Measurements from ENCODE around the gene CLEC1B. TPM values are rescaled to one million over a fixed set of nuclear protein-coding genes. Genes with fewer than 3 reads are reported as not detected.
"Not testable (repeated sequence)": the region's sequence is repeated elsewhere in the genome, so short reads cannot be mapped to it uniquely, and the experiment has no call there.

CLEC1B gene
- total RNA-seq, 1 donor from 2014 or later, result not detected

DNA sequence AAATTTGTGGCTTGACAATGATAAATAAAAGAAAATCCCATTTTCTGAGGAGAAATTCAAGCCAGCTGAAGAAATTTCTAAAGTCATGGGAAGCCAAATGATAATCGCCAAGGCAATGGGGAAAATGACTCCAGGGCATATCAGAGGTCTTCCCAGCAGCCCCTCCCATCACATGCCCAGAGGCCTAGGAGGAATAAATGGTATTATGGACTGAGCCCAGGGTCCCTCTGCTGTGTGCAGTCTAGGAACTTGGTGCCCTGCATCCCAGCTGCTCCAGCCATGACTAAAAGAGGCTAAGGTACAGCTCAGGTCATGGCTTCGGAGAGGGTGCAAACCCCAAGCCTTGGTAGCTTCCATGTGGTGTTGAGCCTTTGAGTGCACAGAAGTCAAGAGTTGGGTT, 23.3 kb downstream of the CLEC1B start:
- peaks cover 12% of the 10 kb centered on the region for H3K9me3 Mint-ChIP-seq
- no peak for DNase-seq (ENCODE audit: low read depth, low spot score)
- no peak overlapping the region for H3K4me3 Mint-ChIP-seq
- H3K27ac Mint-ChIP-seq (ENCODE audit: unreplicated experiment), result no peak overlapping the region
- H3K4me1 Mint-ChIP-seq, result no peaks in the 10 kb centered on the region
- TF ChIP-seq, protein P1, sequence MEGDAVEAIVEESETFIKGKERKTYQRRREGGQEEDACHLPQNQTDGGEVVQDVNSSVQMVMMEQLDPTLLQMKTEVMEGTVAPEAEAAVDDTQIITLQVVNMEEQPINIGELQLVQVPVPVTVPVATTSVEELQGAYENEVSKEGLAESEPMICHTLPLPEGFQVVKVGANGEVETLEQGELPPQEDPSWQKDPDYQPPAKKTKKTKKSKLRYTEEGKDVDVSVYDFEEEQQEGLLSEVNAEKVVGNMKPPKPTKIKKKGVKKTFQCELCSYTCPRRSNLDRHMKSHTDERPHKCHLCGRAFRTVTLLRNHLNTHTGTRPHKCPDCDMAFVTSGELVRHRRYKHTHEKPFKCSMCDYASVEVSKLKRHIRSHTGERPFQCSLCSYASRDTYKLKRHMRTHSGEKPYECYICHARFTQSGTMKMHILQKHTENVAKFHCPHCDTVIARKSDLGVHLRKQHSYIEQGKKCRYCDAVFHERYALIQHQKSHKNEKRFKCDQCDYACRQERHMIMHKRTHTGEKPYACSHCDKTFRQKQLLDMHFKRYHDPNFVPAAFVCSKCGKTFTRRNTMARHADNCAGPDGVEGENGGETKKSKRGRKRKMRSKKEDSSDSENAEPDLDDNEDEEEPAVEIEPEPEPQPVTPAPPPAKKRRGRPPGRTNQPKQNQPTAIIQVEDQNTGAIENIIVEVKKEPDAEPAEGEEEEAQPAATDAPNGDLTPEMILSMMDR (conservative IDR thresholded peaks at IDR 0.05), result no peak
- peaks cover 3% of the 10 kb centered on the region for H3K36me3 Mint-ChIP-seq (ENCODE audit: low read depth)
- no peaks in the 10 kb centered on the region for H3K27me3 Mint-ChIP-seq (ENCODE audit: low read depth)

DNA sequence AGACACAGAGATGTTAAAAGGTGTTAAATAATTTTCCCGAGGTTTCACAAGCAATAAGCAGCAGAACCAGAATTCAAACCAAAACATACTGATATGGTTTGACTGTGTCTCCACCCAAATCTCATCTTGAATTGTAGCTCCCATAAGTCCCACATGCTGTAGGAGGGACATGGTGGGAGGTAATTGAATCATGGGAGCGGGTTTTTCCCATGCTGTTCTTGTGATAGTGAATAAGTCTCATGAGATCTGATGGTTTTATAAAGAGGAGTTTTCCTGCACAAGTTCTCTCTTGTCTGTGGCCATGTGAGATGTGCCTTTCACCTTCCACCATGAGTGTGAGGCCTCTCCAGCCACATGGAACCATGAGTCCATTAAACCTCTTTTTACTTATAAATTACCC, 24.2 kb downstream of the CLEC1B start:
- not testable (repeated sequence) for H3K27ac Mint-ChIP-seq (ENCODE audit: unreplicated experiment); DNase-seq (ENCODE audit: low read depth, low spot score); H3K36me3 Mint-ChIP-seq (ENCODE audit: low read depth); H3K4me1 Mint-ChIP-seq; H3K4me3 Mint-ChIP-seq; H3K27me3 Mint-ChIP-seq (ENCODE audit: low read depth)
- peaks cover 12% of the 10 kb centered on the region for H3K9me3 Mint-ChIP-seq

DNA sequence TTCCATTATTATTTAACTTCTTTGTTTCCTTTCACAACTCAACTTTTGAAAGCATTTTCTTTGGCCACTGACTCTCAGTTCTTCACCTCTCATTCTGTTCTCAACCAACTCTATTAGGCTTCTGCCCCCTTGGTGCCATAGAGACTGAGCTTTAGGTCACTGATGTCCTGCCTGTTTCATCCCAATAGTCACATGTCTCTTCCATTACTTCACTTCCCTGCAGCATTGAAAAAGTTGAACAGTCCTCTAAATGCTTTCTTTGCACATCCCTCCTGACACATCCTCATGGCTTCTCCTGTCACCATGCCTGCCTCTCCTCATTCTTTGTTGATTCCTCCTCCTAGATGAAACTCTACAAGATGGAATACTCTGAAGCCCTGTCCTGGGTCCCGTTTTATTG, 25.0 kb downstream of the CLEC1B start:
- H3K27ac Mint-ChIP-seq (ENCODE audit: unreplicated experiment), result no peak overlapping the region
- no peak overlapping the region for H3K4me3 Mint-ChIP-seq
- TF ChIP-seq, protein P1 (conservative IDR thresholded peaks at IDR 0.05), result no peak
- H3K9me3 Mint-ChIP-seq, result peaks cover 12% of the 10 kb centered on the region
- no peaks in the 10 kb centered on the region for H3K4me1 Mint-ChIP-seq
- no peaks in the 10 kb centered on the region for H3K27me3 Mint-ChIP-seq (ENCODE audit: low read depth)
- DNase-seq (ENCODE audit: low read depth, low spot score), result no peak
- peaks cover 3% of the 10 kb centered on the region for H3K36me3 Mint-ChIP-seq (ENCODE audit: low read depth)

DNA sequence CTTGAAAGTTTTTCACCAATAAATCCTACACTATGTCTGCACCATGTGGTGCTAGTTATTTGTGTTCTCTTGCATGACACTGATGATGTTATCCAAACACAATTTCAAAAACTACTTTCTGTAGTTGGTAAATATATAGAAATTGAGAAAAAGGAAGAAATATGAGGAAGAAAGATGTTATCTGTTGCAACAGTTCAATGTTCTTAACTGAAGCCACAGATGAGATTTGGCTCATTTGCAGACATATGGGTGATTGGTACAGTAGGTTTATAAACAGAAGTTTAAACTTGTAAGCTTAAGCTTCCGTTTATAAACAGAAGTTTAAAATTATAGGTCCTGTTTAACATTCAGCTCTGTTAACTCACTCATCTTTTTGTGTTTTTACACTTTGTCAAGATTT, 27.7 kb downstream of the CLEC1B start, which contains the start of gene CLEC12A:
Gene CLEC12A, plus strand, starts transcription at position 229 of the 400 bp plus-strand sequence. CDS start 188 bp downstream, outside the sequence.
- Mint-ChIP-seq H3K27ac (ENCODE audit: unreplicated experiment) (no peak within 1 kb of the TSS), H3K9me3 (peaks cover 5% of the 10 kb centered on the region), H3K27me3 (ENCODE audit: low read depth) (no peaks in the 10 kb centered on the region), H3K4me3 (no peak within 1 kb of the TSS), H3K36me3 (ENCODE audit: low read depth) (no peaks in the 10 kb centered on the region), H3K4me1 (no peaks in the 10 kb centered on the region)
- no peak for DNase-seq (ENCODE audit: low read depth, low spot score)
- TF ChIP-seq, protein P1 (conservative IDR thresholded peaks at IDR 0.05), result no peak

DNA sequence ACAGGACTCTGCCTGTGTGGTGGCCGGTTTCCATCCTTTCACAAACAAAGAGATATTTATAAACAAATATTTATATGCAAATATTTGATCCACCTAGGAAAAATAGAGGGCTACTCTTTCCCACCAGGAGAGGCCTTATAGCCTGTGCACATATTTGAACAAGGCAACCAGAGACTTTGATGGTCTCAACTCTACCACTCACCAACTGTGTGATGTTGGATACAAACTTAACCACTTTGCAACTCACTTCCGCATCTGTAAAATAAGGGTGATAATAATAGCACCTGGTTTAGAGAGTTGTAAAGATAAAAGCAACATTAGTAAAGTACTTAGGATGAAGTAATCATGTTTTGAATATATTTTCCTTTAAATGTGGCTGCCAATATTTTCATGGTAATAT, 29.2 kb downstream of the CLEC1B start:
- Mint-ChIP-seq H3K27ac (ENCODE audit: unreplicated experiment) (no peak overlapping the region), H3K36me3 (ENCODE audit: low read depth) (no peaks in the 10 kb centered on the region), H3K9me3 (no peaks in the 10 kb centered on the region), H3K27me3 (ENCODE audit: low read depth) (no peaks in the 10 kb centered on the region), H3K4me3 (no peak overlapping the region), H3K4me1 (no peaks in the 10 kb centered on the region)
- TF ChIP-seq, protein P1 (conservative IDR thresholded peaks at IDR 0.05), result no peak
- no peak for DNase-seq (ENCODE audit: low read depth, low spot score)

DNA sequence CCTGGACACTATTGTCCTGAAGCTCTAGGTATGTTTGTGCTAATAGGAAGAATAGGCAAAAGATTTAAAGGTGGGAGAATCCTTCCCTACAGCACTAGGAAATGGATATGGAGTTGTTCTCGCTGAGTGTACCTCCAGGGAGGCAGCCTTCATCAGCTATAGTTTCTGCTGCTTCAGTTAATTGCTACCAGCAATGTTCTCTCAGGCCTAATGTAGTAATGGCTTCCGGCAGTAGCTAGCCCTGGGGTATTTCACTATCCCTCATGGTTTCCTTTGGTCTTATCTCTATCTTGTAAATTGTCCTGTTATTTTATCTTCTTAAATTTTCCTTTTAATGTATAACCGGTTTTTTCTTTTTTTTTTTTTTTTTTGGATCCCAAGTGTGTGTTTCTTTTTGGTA, 37.0 kb downstream of the CLEC1B start:
- no peaks in the 10 kb centered on the region for H3K9me3 Mint-ChIP-seq
- no peaks in the 10 kb centered on the region for H3K36me3 Mint-ChIP-seq (ENCODE audit: low read depth)
- TF ChIP-seq, protein P1 (conservative IDR thresholded peaks at IDR 0.05), result no peak
- no peak for DNase-seq (ENCODE audit: low read depth, low spot score)
- H3K27ac Mint-ChIP-seq (ENCODE audit: unreplicated experiment), result no peak overlapping the region
- H3K4me3 Mint-ChIP-seq, result no peak overlapping the region
- H3K27me3 Mint-ChIP-seq (ENCODE audit: low read depth), result no peaks in the 10 kb centered on the region
- no peaks in the 10 kb centered on the region for H3K4me1 Mint-ChIP-seq

All from neural crest cell (in vitro differentiated cells).